ENCODE data around the gene UGT2B10. TPM values are rescaled to one million over a fixed set of nuclear protein-coding genes. Genes with fewer than 3 reads are reported as not detected.

UGT2B10 gene
- total and polyA plus RNA-seq, 4 donors, result not detected

GRCh38 chr4:68859655-68860054, 43.9 kb downstream of the UGT2B10 start:
- Histone ChIP-seq H3K9ac (ENCODE audit: insufficient read depth in 1 of 2, low read length in 2 of 2) (no peak overlapping the region), H3K9me3 (ENCODE audit: control insufficient read depth in 4 of 4, insufficient read depth in 3 of 4, low read length in 3 of 4) (peaks cover 0 to 6% (median 4%) of the 10 kb centered on the region in 4 donors), H3K4me3 (no peak overlapping the region), H3K36me3 (ENCODE audit: control insufficient read depth in 4 of 4, insufficient read depth in 4 of 4, low read length in 4 of 4) (no peaks in the 10 kb centered on the region), H3K4me1 (ENCODE audit: control insufficient read depth in 5 of 5, insufficient read depth in 5 of 5, low read length in 5 of 5) (peaks cover 0 to 3% (median 0%) of the 10 kb centered on the region in 5 donors), H3K27ac (ENCODE audit: low read depth in 1 of 2, low read length in 1 of 2) (no peak overlapping the region), H3K27me3 (ENCODE audit: control insufficient read depth in 3 of 3, insufficient read depth in 3 of 3, low read length in 2 of 3) (no peaks in the 10 kb centered on the region)
- 68 to 81% methylated on average over 1 of the region's 1 CpG for WGBS, 2 donors
- DNase-seq (no peak), ATAC-seq (ENCODE audit: insufficient read depth, low FRiP score) (no peak)
- no peak for TF ChIP-seq CTCF (IDR thresholded peaks at IDR 0.05; ENCODE audit: control extremely low read depth, extremely low read depth)

GRCh38 chr4:68861057-68861456, 45.3 kb downstream of the UGT2B10 start:
- no peak overlapping the region for H3K27ac ChIP-seq (ENCODE audit: low read depth in 1 of 2, low read length in 1 of 2)
- no peak for TF ChIP-seq CTCF (IDR thresholded peaks at IDR 0.05; ENCODE audit: control extremely low read depth, extremely low read depth)
- ATAC-seq (ENCODE audit: insufficient read depth, low FRiP score) (no peak), DNase-seq (no peak)
- H3K9ac ChIP-seq (ENCODE audit: insufficient read depth in 1 of 2, low read length in 2 of 2), result no peak overlapping the region
- H3K36me3 ChIP-seq (ENCODE audit: control insufficient read depth in 4 of 4, insufficient read depth in 4 of 4, low read length in 4 of 4), result no peaks in the 10 kb centered on the region
- no peaks in the 10 kb centered on the region for H3K27me3 ChIP-seq (ENCODE audit: control insufficient read depth in 3 of 3, insufficient read depth in 3 of 3, low read length in 2 of 3)
- peaks cover 0 to 6% (median 4%) of the 10 kb centered on the region in 4 donors for H3K9me3 ChIP-seq (ENCODE audit: control insufficient read depth in 4 of 4, insufficient read depth in 3 of 4, low read length in 3 of 4)
- H3K4me3 ChIP-seq, result no peak overlapping the region
- H3K4me1 ChIP-seq (ENCODE audit: control insufficient read depth in 5 of 5, insufficient read depth in 5 of 5, low read length in 5 of 5), result peaks cover 0 to 3% (median 0%) of the 10 kb centered on the region in 5 donors

- H3K36me3 ChIP-seq (ENCODE audit: control insufficient read depth in 4 of 4, insufficient read depth in 4 of 4, low read length in 4 of 4), result no peaks in the 10 kb centered on the region
- peak; percentile 65 for ATAC-seq (ENCODE audit: insufficient read depth, low FRiP score)
- no peak for TF ChIP-seq CTCF (IDR thresholded peaks at IDR 0.05; ENCODE audit: control extremely low read depth, extremely low read depth)
- 59 to 80% methylated on average over 6 of the region's 6 CpGs for WGBS, 2 donors
- H3K9ac ChIP-seq (ENCODE audit: insufficient read depth in 1 of 2, low read length in 2 of 2), result no peak overlapping the region
- DNase-seq, result peak in 2 of 3 donors; percentile 45 to 51
- H3K27ac ChIP-seq (ENCODE audit: low read depth in 1 of 2, low read length in 1 of 2), result no peak overlapping the region
- H3K27me3 ChIP-seq (ENCODE audit: control insufficient read depth in 3 of 3, insufficient read depth in 3 of 3, low read length in 2 of 3), result no peaks in the 10 kb centered on the region
- H3K4me1 ChIP-seq (ENCODE audit: control insufficient read depth in 5 of 5, insufficient read depth in 5 of 5, low read length in 5 of 5), result peaks cover 0 to 3% (median 0%) of the 10 kb centered on the region in 5 donors
- no peaks in the 10 kb centered on the region for H3K9me3 ChIP-seq (ENCODE audit: control insufficient read depth in 4 of 4, insufficient read depth in 3 of 4, low read length in 3 of 4)
- no peak overlapping the region for H3K4me3 ChIP-seq
Measured at GRCh38 chr4:68864438-68865187, 48.8 kb downstream of the UGT2B10 start.

Measured in lung (tissue), 12 donors.